ENCODE measurements around the gene SPI1.

DNA sequence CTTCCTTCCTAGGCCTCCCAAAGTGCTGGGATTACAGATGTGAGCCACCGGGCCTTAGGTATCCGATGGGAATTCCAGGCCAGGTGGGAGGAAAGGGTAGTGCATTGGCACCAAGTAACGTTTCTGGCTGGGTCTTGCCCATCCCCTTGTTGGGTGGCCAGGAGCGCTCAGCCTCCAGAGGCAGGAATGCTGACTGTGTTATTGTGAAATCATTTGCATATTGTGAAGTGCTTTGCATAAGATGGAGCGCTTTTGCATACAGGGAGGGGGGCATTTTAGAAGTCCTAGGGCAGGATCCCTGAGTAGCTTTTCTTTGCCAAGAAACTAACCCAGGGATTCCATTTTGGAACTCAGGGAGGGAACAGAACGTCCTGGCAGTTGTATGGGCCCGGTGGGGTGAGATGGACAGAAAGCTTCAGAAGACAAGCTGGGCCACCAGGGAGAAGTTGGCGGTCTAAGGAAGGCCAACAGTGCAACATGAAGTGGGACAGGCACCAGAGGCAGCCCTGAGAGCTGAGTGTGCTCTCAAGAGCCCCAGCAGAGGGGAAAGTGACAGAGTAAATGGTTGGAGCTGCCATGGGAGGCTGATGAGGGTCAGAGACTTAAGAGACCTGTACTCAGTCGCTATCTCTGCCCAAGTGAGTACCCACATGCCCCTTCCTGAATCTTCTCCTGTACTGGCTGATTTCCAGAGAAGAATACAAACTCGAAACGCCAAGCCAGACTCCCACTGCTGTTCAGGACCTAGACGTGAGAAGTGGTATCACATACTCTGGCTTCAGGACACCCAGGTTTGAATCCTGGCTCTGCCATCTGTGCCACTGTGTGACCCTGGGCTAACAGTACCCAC lies 28.8 kb upstream of the SPI1 start:
- TF ChIP-seq, protein P1, sequence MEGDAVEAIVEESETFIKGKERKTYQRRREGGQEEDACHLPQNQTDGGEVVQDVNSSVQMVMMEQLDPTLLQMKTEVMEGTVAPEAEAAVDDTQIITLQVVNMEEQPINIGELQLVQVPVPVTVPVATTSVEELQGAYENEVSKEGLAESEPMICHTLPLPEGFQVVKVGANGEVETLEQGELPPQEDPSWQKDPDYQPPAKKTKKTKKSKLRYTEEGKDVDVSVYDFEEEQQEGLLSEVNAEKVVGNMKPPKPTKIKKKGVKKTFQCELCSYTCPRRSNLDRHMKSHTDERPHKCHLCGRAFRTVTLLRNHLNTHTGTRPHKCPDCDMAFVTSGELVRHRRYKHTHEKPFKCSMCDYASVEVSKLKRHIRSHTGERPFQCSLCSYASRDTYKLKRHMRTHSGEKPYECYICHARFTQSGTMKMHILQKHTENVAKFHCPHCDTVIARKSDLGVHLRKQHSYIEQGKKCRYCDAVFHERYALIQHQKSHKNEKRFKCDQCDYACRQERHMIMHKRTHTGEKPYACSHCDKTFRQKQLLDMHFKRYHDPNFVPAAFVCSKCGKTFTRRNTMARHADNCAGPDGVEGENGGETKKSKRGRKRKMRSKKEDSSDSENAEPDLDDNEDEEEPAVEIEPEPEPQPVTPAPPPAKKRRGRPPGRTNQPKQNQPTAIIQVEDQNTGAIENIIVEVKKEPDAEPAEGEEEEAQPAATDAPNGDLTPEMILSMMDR (IDR thresholded peaks at IDR 0.05) = no peak
- TF ChIP-seq EZH2 (IDR thresholded peaks at IDR 0.05; ENCODE audit: borderline replicate concordance, insufficient read depth, low read depth, low read length, poor library complexity, severe bottlenecking) = no peak

Measured in B cell (primary cell).